ENCODE results near the gene TOR4A.
A peak's percentile ranks its signal among the peaks of the same experiment; 100 is the strongest.
"Not testable (repeated sequence)": the region's sequence is repeated elsewhere in the genome, so short reads cannot be mapped to it uniquely, and the experiment has no call there.

The TOR4A gene

DNA sequence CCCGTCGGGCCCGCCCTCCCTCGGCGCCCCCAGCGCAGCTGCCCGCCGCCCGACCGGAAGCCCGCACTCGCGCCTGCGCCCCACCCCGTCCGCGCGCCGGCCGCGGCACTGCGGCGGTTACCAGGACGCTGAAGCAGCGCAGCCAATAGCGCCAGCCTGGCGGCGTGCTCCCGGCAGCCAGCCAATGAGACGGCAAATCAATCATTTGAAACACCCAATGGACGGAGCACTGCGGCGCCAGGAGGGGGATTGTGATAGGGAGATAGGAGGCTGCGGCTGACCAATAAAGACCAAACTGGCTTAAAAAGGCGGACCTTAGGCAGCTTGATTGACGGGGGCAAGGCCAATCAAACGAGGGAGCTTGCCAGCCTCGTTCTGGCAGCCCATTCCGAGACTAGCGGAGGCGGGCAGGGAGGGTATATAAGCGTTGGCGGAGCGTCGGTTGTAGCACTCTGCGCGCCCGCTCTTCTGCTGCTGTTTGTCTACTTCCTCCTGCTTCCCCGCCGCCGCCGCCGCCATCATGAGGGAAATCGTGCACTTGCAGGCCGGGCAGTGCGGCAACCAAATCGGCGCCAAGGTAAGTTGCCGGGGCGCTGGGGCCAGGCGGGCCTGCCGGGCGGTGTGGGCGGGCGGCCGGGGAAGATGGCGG lies 36.6 kb upstream of the TOR4A start, which contains the start of gene TUBB4B:
TUBB4B (plus strand) TSS at position 447 of the 649 bp plus-strand sequence; CDS start at position 521, 74 bp downstream.
- peak within 1 kb of the TSS; percentile 96 for H3K27ac ChIP-seq (ENCODE audit: low read depth, low read length)
- peaks cover 22% of the 10 kb centered on the region for H3K36me3 ChIP-seq (ENCODE audit: control insufficient read depth, insufficient read depth, low read length)
- H3K9ac ChIP-seq (ENCODE audit: low read depth, low read length): peak within 1 kb of the TSS; percentile 71
- H3K9me3 ChIP-seq (ENCODE audit: control insufficient read depth, insufficient read depth, low read length): no peaks in the 10 kb centered on the region
- H3K4me3 ChIP-seq (ENCODE audit: low read depth, low read length): peak within 1 kb of the TSS; percentile 85
- peaks cover 22% of the 10 kb centered on the region for H3K4me1 ChIP-seq (ENCODE audit: control insufficient read depth, insufficient read depth, low read length)
- no peaks in the 10 kb centered on the region for H3K27me3 ChIP-seq (ENCODE audit: control insufficient read depth, insufficient read depth, low read length)

GRCh38 chr9:137241490-137242268 lies 35.8 kb upstream of the TOR4A start:
- Histone ChIP-seq H3K4me1 (ENCODE audit: control insufficient read depth, insufficient read depth, low read length) (peaks cover 22% of the 10 kb centered on the region), H3K9ac (ENCODE audit: low read depth, low read length) (peak overlapping the region; percentile 48; the same call in 1 of the 2 replicates), H3K27ac (ENCODE audit: low read depth, low read length) (peak overlapping the region; percentile 78), H3K27me3 (ENCODE audit: control insufficient read depth, insufficient read depth, low read length) (no peaks in the 10 kb centered on the region), H3K9me3 (ENCODE audit: control insufficient read depth, insufficient read depth, low read length) (no peaks in the 10 kb centered on the region), H3K36me3 (ENCODE audit: control insufficient read depth, insufficient read depth, low read length) (peaks cover 22% of the 10 kb centered on the region), H3K4me3 (ENCODE audit: low read depth, low read length) (peak overlapping the region; percentile 79)

GRCh38 chr9:137242269-137243203 lies 35.0 kb upstream of the TOR4A start:
- Histone ChIP-seq H3K9me3 (ENCODE audit: control insufficient read depth, insufficient read depth, low read length) (no peaks in the 10 kb centered on the region), H3K27me3 (ENCODE audit: control insufficient read depth, insufficient read depth, low read length) (no peaks in the 10 kb centered on the region), H3K4me3 (ENCODE audit: low read depth, low read length) (peak overlapping the region; percentile 79), H3K9ac (ENCODE audit: low read depth, low read length) (peak overlapping the region; percentile 48; the same call in 1 of the 2 replicates), H3K27ac (ENCODE audit: low read depth, low read length) (no peak overlapping the region), H3K36me3 (ENCODE audit: control insufficient read depth, insufficient read depth, low read length) (peaks cover 22% of the 10 kb centered on the region), H3K4me1 (ENCODE audit: control insufficient read depth, insufficient read depth, low read length) (peaks cover 22% of the 10 kb centered on the region)

DNA sequence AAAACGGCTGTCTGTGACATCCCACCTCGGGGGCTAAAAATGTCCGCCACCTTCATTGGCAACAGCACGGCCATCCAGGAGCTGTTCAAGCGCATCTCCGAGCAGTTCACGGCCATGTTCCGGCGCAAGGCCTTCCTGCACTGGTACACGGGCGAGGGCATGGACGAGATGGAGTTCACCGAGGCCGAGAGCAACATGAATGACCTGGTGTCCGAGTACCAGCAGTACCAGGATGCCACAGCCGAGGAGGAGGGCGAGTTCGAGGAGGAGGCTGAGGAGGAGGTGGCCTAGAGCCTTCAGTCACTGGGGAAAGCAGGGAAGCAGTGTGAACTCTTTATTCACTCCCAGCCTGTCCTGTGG lies 34.3 kb upstream of the TOR4A start:
- not testable (repeated sequence) for H3K9me3 ChIP-seq (ENCODE audit: control insufficient read depth, insufficient read depth, low read length); H3K27me3 ChIP-seq (ENCODE audit: control insufficient read depth, insufficient read depth, low read length); H3K4me3 ChIP-seq (ENCODE audit: low read depth, low read length); H3K27ac ChIP-seq (ENCODE audit: low read depth, low read length); H3K9ac ChIP-seq (ENCODE audit: low read depth, low read length)
- H3K4me1 ChIP-seq (ENCODE audit: control insufficient read depth, insufficient read depth, low read length): peaks cover 22% of the 10 kb centered on the region
- H3K36me3 ChIP-seq (ENCODE audit: control insufficient read depth, insufficient read depth, low read length): peaks cover 22% of the 10 kb centered on the region

DNA sequence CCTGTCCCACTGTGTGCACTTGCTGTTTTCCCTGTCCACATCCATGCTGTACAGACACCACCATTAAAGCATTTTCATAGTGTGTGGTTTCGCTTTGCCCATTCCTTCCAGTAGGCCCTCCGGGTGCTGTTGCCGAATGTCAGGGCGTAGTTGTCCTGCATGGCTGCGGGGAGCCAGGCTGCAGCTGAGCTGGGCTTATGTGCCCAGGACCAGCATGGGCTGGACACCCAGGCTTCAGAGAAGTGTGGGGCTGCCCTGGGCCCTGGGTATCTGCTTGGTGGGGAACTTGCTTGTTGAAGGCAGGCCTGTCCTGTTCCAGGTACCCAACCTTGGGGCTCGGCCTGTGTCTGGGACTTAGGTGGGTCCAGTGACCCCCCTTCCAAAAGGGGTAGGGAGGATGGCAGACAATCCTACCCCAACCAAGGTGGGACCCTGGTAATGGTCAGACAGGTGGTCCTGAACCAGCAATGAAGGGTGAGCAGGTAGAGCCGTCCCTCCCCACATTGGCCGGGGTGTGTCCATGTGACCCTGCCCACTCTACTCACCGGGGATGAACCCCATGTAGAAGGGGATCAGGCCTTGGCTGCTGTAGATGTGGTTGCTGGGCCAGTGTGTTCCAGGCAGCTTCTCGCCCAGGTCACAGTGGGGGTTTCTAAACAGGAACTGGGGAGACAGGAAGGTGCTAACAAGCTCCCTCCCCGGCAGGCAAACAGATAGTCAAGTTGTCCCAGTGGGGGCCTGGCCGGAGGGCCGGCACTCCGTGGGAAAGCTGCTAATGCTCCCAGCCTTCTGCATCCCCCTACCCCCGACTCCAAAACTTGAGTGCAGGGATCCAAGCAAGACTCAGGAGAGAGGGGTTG lies 33.7 kb upstream of the TOR4A start:
- Histone ChIP-seq H3K36me3 (ENCODE audit: control insufficient read depth, insufficient read depth, low read length) (peaks cover 22% of the 10 kb centered on the region), H3K9ac (ENCODE audit: low read depth, low read length) (no peak overlapping the region), H3K4me3 (ENCODE audit: low read depth, low read length) (no peak overlapping the region), H3K27ac (ENCODE audit: low read depth, low read length) (peak overlapping the region; percentile 67), H3K9me3 (ENCODE audit: control insufficient read depth, insufficient read depth, low read length) (no peaks in the 10 kb centered on the region), H3K4me1 (ENCODE audit: control insufficient read depth, insufficient read depth, low read length) (peaks cover 22% of the 10 kb centered on the region), H3K27me3 (ENCODE audit: control insufficient read depth, insufficient read depth, low read length) (no peaks in the 10 kb centered on the region; the same call in 1 of the 2 replicates)

DNA sequence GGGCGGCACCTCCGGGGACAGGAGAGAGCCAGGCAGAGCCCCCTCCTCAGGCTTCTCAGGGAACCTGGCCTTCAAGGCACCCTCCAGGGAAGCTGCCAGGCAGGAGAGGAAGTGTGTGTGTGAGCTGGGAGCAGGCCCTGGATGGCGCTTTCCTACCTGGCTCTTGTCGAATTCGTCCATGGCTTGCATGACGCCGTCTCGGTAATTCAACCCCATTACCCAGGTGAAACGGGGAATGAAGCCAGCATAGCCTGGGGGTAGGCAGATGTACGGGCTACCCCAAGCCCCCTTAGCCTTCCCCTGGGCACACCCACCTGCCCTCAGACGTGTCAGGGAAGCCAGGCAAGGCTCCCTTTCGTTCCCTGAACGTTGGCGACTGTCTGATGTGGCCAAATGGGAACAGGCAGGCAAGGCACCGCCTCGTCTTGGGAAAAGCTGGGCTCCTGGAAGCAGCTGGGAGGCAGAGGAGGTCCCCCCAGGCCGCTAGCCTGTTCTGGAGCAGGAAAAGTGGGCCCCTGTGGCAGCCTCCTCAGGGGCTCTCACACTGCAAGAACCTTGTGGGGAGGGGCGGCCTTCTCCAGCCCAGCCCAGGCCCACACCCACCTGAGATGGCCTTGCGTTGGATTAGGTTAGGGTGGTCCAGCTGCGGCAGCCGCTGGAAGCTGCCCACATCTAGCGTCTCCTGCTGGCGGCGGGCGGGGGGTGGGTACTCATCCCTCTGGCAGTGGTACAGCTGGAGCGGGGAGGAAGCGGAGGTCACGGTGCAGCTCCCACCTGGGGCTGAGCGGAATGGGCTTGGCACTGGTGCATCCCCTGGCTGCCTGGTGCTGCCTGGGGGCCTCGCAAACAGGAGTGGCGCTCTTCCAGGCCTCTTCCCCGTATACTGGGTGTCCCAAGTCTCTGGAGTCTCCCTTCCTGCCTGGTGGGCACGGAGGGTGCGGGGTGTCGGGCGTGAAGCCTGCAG lies 32.8 kb upstream of the TOR4A start:
- Histone ChIP-seq H3K9ac (ENCODE audit: low read depth, low read length) (no peak overlapping the region), H3K4me1 (ENCODE audit: control insufficient read depth, insufficient read depth, low read length) (peaks cover 22% of the 10 kb centered on the region), H3K4me3 (ENCODE audit: low read depth, low read length) (no peak overlapping the region), H3K9me3 (ENCODE audit: control insufficient read depth, insufficient read depth, low read length) (no peaks in the 10 kb centered on the region), H3K36me3 (ENCODE audit: control insufficient read depth, insufficient read depth, low read length) (peaks cover 22% of the 10 kb centered on the region), H3K27ac (ENCODE audit: low read depth, low read length) (peak overlapping the region; percentile 67), H3K27me3 (ENCODE audit: control insufficient read depth, insufficient read depth, low read length) (no peaks in the 10 kb centered on the region; the same call in 1 of the 2 replicates)

GRCh38 chr9:137245450-137246421 lies 31.8 kb upstream of the TOR4A start:
- no peak overlapping the region for H3K9ac ChIP-seq (ENCODE audit: low read depth, low read length)
- H3K9me3 ChIP-seq (ENCODE audit: control insufficient read depth, insufficient read depth, low read length): no peaks in the 10 kb centered on the region
- H3K4me3 ChIP-seq (ENCODE audit: low read depth, low read length): no peak overlapping the region
- H3K36me3 ChIP-seq (ENCODE audit: control insufficient read depth, insufficient read depth, low read length): peaks cover 22% of the 10 kb centered on the region
- H3K4me1 ChIP-seq (ENCODE audit: control insufficient read depth, insufficient read depth, low read length): peaks cover 22% of the 10 kb centered on the region
- no peaks in the 10 kb centered on the region; the same call in 1 of the 2 replicates for H3K27me3 ChIP-seq (ENCODE audit: control insufficient read depth, insufficient read depth, low read length)
- H3K27ac ChIP-seq (ENCODE audit: low read depth, low read length): no peak overlapping the region

GRCh38 chr9:137247135-137247915 lies 30.2 kb upstream of the TOR4A start:
- Histone ChIP-seq H3K27ac (ENCODE audit: low read depth, low read length) (no peak overlapping the region), H3K9me3 (ENCODE audit: control insufficient read depth, insufficient read depth, low read length) (no peaks in the 10 kb centered on the region), H3K9ac (ENCODE audit: low read depth, low read length) (no peak overlapping the region), H3K27me3 (ENCODE audit: control insufficient read depth, insufficient read depth, low read length) (no peaks in the 10 kb centered on the region; the same call in 1 of the 2 replicates), H3K4me3 (ENCODE audit: low read depth, low read length) (no peak overlapping the region), H3K36me3 (ENCODE audit: control insufficient read depth, insufficient read depth, low read length) (peaks cover 17% of the 10 kb centered on the region), H3K4me1 (ENCODE audit: control insufficient read depth, insufficient read depth, low read length) (peaks cover 23% of the 10 kb centered on the region)
